GM19372 (cell line): ENCODE results near the gene ZDHHC8.

Experiments used
- ATAC-seq: cut with Tn5 transposase; IDR thresholded peaks from one replicate; pipeline ENCODE4 v1.9.1; 2021; ENCODE audit warnings: mild to moderate bottlenecking, low read depth, moderate library complexity; ENCODE audit not compliant: unreplicated experiment

The ZDHHC8 gene

GRCh38 chr22:20177217-20177911, 45.8 kb downstream of the ZDHHC8 start:
- no peak for ATAC-seq

GRCh38 chr22:20178075-20178914, 46.7 kb downstream of the ZDHHC8 start:
- ATAC-seq = no peak

- no peak for ATAC-seq
Measured at GRCh38 chr22:20178915-20179227, 47.3 kb downstream of the ZDHHC8 start.

- no peak for ATAC-seq
Measured at GRCh38 chr22:20179455-20180244, 48.0 kb downstream of the ZDHHC8 start.

GRCh38 chr22:20180245-20180630, 48.6 kb downstream of the ZDHHC8 start:
- no peak for ATAC-seq

DNA sequence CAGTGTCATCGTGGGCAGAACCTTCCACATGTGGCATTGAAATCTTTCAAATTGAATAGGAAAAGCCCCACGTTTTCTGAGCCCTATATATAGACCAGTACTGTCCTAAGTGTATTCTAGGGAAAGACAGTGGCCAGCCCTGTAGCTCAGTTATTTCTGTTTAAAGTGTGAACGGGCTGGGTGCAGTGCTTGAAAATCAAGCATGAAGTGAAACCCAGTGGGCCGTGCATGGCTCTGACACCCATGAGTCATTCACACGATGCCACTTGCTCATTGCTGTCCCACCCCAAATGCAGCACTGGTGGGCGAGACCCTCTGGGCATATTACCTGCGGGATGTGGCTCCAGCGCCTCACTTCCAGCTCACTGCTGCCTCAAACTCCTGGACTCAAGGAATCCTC, 49.0 kb downstream of the ZDHHC8 start:
- ATAC-seq = no peak

DNA sequence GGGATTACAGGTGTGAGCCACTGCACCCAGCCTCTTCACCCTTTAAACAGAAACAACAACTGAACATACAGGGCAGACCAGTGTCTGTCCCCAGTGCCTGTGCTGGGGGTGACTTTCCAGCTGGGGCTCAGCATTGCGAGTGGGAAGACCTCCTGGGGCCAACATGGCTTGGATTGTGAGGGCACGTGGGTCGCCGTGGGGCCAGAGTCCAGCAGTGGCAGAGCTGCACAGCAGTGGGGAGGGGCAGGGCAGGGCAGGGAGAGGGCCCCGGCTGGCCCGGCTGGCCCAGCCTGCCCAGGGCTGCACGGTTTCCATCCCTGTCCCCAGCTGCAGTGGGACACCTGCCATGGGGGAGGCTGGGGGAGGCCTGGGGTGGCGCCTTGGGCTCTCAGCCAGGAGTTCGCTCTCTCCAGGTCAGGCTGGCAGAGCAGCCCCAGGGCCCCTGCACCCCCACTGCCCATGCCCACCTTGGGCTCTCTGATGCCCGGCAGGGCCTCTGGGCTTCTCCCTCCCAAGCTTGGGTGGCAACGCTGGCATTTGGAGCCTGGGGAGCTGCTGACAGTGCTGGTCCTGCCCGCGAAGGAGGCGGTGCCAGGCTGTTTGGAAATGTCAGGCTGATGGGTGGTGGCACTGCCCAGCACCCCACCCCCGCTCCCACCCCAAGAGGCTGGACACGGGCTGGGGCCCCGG, 49.7 kb downstream of the ZDHHC8 start:
- ATAC-seq = no peak

DNA sequence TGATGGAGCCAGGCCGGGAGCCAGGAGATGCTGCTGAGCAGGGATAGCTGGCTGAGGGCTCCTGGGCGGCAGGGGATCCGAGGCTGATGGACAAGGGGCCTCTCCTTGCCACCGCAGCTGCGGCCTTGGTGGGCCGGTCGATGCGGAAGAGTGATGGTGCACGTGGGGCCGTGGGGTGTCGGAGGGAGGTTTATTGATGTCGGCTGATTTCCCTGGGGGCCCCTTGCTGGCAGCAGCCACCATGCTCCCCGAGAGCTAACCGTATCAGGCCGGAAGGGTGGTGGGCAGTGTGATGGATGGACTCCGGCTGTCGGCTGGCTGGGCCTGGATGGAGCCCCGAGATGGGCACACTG, 50.3 kb downstream of the ZDHHC8 start:
- ATAC-seq = no peak

DNA sequence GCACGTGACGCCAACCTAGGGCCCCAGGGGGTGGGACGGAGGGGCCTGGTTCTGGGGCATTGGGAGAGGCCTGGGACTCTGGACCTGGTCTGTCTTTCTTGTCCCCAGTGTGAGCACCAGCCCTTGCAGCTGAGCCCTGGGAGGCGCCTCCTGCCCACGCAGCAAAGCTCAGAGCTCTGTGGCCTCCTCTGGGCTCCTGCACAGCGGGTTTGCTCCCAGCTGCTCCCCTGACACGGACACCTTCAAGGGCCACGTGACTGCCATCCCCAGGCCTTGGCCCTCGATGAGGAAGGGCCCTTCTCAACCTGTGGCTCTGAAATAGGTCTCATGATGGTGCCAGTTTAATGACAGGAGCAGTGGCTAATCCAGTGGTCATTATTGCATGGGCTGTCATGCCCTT, 50.8 kb downstream of the ZDHHC8 start:
- ATAC-seq = no peak

DNA sequence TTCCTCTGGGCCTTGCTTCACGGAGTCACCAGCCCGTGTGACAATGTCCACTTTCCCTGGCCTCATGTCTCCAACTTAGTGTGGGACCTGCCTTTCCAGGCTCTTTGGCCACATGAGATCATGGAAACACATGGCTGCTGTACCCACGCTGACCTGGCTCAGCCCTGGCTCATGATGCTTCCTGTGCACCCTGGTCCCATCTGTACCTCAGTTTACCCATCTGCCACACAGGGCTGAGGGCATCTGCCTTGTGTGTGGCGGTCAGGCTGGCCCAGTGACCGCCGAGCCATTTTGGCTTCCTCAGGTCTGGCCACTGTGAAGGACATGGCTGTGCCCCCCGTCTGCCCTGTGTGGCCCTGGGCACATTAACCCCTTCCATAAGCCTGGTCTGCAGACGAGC, 51.5 kb downstream of the ZDHHC8 start:
- ATAC-seq = no peak

- no peak for ATAC-seq
Measured at GRCh38 chr22:20183823-20184222, 52.2 kb downstream of the ZDHHC8 start.

GRCh38 chr22:20184501-20185165, 53.0 kb downstream of the ZDHHC8 start:
- no peak for ATAC-seq

DNA sequence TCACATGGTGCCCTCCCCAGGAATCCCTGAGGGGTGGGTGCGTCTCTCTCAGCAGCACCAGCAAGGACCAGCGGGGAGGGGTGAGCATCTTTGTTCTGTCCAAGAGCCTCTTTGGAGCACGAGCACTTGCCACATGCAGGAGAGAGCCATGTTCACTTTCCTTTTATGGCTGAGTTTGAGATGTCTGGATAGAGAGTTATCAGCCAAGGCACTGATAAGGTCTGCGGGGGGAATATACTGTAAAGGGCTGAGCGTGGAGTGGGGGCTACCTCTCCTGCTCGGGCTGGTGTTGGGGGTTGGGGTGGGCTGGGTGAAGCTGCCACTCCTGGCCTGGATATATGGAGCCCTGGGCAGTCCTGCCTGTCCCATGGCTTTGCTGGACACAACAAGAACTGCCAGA, 54.1 kb downstream of the ZDHHC8 start:
- no peak for ATAC-seq

DNA sequence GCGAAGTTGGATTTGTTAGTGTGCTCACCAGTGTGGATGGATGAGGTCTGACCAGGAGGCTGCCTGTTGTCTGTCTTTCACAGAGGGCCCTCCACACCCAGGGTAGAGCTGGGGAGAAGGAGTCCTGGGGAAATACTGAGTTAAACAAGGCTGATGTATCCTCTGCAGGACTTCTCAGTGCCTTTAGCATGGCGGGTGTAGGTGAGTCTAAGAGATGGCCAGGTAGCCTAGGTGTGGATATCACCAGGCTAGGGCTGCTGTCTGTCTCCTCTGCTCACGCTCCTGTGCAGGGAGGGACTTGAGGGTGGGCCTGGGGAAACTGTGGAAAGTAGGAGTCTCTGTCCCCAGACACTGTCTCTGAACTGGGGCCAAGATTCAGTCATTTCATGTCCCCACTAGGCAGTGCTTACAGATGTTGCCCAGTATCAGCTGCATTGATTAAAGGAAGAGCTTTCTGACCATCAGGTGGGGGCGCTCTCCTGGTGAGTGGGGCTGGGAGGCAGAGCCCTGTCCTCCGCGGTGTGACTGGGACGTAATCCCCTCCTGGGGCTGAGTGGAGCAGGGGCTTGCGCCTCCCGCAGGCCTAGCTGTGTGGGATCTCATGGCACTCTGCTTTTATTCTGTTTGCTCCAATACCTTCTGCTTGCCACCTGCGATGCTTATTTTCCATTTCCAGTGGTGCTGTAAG, 54.7 kb downstream of the ZDHHC8 start:
- ATAC-seq = no peak

- no peak for ATAC-seq
Measured at GRCh38 chr22:20186871-20187546, 55.4 kb downstream of the ZDHHC8 start.

DNA sequence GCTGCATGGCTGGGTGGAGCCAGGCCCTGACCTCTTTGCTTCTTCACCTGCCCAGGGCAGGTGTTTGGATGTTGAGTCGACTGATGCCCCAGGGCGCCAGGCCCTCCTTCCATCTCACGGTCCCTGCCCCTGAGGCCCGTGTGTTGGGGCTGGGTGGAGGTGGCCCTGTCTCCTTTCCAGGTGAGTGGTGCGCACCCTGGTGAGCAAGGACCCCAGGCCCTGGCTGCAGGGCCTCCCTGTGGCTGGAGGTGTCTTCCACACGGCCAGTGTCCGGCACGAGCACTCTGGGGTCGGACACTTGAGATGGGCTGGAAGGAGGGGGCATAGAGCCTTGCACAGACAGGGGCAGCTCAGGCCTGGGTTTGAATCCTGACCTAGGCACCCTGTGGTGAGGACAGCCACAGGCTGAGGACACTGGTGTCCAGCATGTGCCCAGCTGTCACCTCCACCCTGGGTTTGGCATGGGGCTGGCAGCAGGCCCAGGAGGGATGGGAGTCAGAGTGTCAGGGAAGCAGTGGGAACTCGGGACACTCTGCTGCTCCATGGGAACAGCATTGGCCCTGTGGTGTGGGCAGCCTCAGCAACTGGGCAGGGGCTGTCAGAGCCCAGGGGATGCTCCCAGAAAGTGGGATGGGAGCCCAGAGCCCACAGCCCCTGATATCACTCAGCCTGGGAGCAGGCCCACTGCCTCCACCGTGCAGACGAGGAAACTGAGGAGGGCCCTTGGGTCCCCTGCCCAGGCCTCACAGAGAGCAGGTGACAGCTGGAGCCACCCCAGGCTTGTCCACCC, 56.4 kb downstream of the ZDHHC8 start:
- no peak for ATAC-seq

- no peak for ATAC-seq
Measured at GRCh38 chr22:20188567-20188877, 56.9 kb downstream of the ZDHHC8 start.

- no peak for ATAC-seq
Measured at GRCh38 chr22:20191000-20191515, 59.5 kb downstream of the ZDHHC8 start.
